HG02763 (cell line): ENCODE results near the gene CD276.
A peak's percentile ranks its signal among the peaks of the same experiment; 100 is the strongest.
"Not testable (repeated sequence)": the region's sequence is repeated elsewhere in the genome, so short reads cannot be mapped to it uniquely, and the experiment has no call there.

Source experiments
- ATAC-seq: cut with Tn5 transposase; IDR thresholded peaks from one replicate; pipeline ENCODE4 v1.9.1; 2021; ENCODE audit warnings: mild to moderate bottlenecking, moderate library complexity; ENCODE audit not compliant: unreplicated experiment

CD276 gene

GRCh38 chr15:73684581-73685455 lies 635 bp downstream of the CD276 start:
- ATAC-seq, result no peak

DNA sequence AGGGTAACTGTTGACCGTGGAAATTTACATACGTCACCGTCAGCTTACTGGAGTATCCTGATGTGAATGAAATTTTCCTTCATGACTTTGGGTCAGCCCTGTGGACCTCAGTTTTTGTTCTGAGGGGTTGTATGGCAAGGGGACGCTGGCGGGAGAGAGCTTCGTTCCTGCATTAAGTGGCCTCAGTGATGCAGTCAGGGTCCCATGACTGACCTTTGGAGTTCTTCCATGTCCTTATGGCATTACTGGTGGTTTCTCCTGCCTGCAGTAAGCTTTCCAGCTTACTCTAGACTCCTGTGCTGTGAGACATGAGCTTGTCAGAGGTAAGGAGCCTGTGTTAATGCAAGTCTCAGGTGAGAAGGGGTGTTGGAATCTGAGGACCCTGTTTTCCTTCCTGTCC lies 1.8 kb downstream of the CD276 start:
- no peak for ATAC-seq

DNA sequence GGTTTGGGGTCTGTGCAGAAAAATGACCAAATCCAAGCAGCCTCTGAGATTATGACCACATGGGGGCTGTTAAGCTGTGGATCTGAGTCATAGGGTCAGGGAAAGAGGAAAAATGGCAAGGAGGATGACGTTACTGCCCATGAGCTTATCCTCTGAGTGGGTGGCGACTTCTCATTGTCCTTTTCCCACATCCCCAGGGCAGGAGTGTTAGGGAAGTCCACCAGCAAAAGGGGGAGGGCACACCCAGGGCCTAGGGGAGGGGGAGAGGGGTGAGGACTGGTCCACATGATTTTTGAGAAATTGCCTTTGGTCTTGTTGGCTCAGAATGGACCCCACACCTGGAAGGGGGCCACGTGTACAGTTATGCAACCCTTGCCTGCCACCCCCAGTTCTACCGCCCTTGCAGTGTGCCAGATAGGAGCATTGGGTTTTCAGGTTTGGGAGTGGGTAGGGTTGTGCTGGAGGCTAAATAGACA lies 2.6 kb downstream of the CD276 start:
- no peak for ATAC-seq

DNA sequence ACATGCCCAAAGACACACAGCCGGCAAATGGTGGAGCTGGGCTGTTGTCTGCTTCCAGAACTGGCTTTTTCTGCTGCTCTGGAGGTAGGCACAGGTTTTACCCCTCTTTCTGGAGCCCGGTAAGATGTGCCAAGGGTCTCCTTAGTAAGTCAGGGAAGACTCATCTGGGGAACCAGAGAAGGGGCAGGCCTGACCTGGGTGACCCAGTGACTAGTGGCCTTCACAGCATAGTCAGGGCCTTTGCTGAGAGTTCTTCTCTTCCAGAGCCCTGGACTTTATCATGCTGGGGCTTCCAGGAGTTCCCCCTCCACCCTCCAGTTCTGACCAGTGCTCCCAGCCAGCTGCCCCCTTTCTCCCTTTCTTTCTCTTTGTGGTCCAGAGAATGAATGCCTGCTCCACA lies 3.2 kb downstream of the CD276 start:
- ATAC-seq, result no peak

GRCh38 chr15:73688455-73688854 lies 4.3 kb downstream of the CD276 start:
- ATAC-seq, result no peak

DNA sequence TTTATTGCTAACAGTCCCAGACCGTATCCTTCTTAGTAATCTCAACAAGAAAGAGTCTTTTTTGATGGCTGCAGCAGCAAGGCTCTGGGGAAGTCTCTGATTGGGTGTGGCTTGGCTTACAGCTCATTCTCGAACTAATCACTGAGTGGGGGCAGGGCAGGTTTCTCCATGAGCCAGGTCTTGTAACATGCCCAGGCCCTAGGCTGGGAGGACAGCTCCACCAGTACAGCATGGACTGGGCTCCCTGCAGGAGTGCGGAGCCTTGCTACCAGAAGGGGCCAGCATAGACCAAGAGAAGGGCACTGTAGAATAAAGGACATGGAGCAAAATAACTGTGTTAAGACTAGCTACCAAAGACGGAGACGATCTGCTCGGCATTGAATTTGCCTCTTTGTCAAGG lies 7.2 kb downstream of the CD276 start:
- no peak for ATAC-seq

DNA sequence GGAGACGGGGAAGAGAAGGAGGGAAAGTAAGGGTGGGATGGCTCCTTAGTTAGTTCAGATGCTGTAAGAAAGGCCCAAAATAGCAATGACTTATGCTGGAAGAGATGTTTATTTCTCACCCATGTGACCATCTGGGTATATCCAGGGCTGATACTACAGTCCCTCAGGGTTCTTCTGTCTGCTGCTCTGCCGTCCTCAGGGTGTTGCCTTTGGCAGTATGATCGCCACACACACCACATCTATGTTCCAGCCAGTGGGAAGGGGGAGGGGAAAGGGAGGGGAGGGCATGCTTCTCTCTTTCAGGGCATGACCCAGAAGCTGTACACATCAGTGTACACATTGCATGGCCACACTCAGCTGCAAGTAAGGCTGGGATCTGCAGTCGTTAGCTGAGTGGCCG lies 10.2 kb downstream of the CD276 start:
- no peak for ATAC-seq

DNA sequence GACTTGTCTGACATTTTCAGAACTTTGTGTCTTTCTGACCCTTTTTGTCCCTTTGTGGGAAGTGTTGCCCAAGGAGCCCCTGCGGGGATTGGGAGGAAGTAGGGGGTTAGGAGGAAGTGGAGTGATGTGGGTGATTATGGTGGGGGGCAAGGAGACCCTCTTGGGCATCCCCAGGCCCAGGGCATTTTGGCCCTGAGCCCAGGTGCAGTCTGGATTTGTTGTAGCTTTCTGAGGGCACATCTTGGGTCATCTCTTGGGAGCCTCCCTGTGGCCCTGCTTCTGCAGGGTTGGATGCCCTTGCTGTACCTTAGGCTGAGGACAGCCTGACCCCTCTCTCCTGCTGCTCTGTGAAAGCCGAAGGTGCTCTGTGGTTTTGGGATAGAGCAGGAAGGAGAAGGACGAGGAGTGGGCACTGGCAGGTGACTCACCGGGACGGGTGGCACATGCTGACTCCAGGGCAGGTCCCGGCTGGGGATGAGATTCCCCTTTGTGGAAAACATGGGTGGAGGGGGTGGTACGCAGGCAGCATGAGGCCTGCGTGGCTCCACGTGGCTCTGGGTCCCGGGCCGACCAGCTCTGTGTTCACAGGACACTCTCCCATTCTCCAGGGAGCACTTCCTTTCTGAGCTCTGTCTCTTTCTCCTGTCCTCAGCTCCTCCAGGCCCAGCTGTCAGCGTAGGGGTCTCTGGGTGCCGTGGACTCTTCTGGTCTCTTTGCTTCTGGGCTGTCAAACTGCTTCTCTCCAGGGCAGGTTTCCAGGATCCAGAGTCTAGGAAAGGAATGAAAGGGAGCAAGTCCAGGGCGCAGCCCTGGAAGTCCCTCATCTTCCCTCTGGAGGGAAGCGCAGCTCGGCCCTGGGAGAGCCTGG lies 11.8 kb downstream of the CD276 start:
- no peak for ATAC-seq

GRCh38 chr15:73696641-73697001 lies 12.4 kb downstream of the CD276 start:
- ATAC-seq, result no peak

GRCh38 chr15:73697033-73697467 lies 12.9 kb downstream of the CD276 start:
- peak; percentile 78 for ATAC-seq

GRCh38 chr15:73699249-73700040 lies 15.3 kb downstream of the CD276 start:
- ATAC-seq, result no peak

DNA sequence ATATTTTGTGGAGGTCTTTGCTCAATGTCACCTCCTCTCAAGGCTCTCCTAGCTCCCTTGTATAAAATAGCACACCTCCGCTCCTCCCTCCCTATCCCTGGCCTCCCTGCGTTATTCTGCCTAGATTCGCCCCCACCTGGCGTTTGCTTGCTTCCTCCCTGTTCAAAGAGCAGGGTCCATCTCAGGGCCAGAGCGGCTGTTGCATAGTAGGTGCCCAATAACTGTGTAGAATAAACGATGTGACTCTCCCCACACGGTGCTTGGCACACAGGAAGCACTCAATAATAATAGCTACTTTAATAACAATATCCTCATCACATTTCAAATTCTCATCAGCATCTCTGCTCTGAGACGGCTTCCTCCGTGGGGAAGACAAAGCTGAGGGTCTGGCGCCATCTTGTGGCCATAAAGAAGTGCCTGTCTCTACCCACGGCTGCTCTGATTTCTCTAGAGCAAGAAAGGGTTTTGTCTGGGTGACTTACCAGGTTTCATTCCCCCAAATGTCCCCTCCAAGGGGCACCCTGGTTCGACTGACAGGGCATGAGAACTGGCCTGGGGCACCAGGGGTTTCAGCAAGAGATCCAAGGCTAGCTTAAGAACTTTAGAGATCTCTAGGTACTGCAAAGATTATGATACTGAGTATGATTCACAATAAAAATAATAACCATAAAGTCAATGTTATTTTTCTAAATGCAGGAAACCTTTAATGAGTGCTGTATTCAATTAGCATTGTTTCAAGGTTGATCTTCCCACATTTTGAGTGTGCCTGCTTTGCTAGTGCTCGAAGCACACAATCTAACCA lies 16.1 kb downstream of the CD276 start:
- ATAC-seq, result no peak

- ATAC-seq, result not testable (repeated sequence)
These were observed 18.4 kb downstream of the CD276 start for GRCh38 chr15:73702311-73703239.

DNA sequence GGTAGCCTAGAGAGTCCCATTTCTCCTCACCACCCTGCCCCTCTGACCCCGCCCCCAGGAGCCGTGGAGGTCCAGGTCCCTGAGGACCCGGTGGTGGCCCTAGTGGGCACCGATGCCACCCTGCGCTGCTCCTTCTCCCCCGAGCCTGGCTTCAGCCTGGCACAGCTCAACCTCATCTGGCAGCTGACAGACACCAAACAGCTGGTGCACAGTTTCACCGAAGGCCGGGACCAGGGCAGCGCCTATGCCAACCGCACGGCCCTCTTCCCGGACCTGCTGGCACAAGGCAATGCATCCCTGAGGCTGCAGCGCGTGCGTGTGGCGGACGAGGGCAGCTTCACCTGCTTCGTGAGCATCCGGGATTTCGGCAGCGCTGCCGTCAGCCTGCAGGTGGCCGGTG lies 19.4 kb downstream of the CD276 start:
- not testable (repeated sequence) for ATAC-seq

- ATAC-seq, result not testable (repeated sequence)
These were observed 20.1 kb downstream of the CD276 start for GRCh38 chr15:73704142-73704868.

DNA sequence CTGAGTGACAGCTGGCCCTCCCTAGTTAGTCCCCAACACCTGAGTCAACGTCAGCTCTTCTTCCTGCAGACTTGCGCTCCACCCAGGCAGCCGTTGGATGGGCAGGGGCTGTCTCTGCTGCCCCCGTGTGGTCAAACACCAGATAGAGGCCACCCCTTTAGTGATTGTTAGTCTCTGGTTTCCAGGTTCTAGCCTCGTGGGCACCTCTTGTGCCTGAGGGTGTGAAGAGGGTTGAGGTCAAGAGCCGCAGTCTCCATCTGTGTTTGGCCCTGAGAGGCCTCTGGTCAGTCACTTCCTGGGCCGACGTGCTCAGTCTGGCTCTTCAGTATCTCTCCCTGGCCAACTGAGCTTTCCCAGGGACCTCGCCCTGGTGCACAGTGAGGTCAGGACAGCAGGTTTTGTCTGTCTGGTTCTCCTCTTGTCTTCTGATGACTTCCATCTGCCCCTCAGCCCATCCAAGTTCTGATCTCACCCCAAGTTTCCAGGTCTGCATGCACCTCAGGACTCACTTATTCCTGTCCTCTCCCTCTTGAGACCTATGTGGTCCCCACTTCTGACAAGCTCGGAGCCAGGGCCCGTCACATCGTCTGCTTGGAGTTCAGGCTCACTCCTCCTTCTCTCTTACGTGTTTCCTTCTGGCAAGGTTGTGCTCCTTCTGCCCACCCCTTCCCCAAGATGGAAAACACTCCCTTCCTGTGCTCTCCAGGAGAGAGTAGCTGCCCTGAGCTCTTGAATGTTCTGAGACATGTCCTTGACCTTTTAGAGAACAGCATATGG lies 20.9 kb downstream of the CD276 start:
- ATAC-seq, result no peak

GRCh38 chr15:73708691-73709090 lies 24.5 kb downstream of the CD276 start:
- ATAC-seq, result no peak

GRCh38 chr15:73709241-73709640 lies 25.1 kb downstream of the CD276 start:
- no peak for ATAC-seq
